OCI-LY7 (cell line): Measurements from ENCODE around the gene BRMS1.
"Not testable (repeated sequence)": the region's sequence is repeated elsewhere in the genome, so short reads cannot be mapped to it uniquely, and the experiment has no call there.

Experiments used
- EZH2phosphoT487 ChIP-seq: fragments of 200-600 bp; sonication (generic); IDR thresholded peaks from 2 replicates; pipeline ENCODE4 v1.6.1; 2018; ENCODE audit warnings: low read depth, borderline replicate concordance, mild to moderate bottlenecking, mixed run types, antibody characterized with exemption, low read length, moderate library complexity, mixed read lengths
- TF ChIP-seq, protein P1 (sequence below): fragments of 200-600 bp; sonication (generic); conservative IDR thresholded peaks from 2 replicates; pipeline ENCODE4 v1.5.1; 2014; ENCODE audit warnings: mild to moderate bottlenecking, antibody characterized with exemption, low read length, moderate library complexity, mixed read lengths

DNA sequence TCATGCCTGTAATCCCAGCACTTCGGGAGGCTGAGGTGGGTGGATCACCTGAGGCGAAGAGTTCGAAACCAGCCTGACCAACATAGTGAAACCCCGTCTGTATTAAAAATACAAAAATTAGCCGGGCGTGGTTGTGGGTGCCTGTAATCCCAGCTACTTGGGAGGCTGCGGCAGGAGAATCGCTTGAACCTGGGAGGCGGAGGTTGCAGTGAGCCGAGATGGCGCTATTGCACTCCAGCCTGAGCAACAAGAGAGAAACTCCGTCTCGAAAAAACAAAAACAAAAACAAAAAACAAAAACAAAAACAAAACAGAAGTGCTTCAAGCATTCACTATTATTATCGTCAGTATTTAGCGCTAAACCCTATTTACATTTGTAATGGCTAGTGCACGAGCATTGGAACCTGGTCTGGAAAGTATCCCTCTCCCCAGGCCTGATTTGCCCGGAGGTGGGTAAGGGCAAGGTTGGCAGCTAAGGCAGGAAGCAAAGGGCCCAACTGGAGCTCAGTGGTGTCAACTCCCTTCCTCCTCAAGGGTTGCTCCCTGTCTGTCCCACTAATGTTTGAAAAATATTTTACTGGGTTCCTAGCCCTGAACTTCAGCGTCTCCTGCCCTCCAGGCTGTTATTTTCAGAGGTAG is 34.0 kb downstream of the BRMS1 start:
- TF ChIP-seq, protein P1, sequence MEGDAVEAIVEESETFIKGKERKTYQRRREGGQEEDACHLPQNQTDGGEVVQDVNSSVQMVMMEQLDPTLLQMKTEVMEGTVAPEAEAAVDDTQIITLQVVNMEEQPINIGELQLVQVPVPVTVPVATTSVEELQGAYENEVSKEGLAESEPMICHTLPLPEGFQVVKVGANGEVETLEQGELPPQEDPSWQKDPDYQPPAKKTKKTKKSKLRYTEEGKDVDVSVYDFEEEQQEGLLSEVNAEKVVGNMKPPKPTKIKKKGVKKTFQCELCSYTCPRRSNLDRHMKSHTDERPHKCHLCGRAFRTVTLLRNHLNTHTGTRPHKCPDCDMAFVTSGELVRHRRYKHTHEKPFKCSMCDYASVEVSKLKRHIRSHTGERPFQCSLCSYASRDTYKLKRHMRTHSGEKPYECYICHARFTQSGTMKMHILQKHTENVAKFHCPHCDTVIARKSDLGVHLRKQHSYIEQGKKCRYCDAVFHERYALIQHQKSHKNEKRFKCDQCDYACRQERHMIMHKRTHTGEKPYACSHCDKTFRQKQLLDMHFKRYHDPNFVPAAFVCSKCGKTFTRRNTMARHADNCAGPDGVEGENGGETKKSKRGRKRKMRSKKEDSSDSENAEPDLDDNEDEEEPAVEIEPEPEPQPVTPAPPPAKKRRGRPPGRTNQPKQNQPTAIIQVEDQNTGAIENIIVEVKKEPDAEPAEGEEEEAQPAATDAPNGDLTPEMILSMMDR = not testable (repeated sequence)
- not testable (repeated sequence) for TF ChIP-seq EZH2phosphoT487
